Adrenal gland (tissue), 5 donors: ENCODE results near the gene KLHDC4.

Source experiments
- CTCF ChIP-seq, 6 experiments: fragments of 450-650 bp in 4 of 6; fragments of 200-600 bp in 2 of 6; sonication (generic) in 1 of 6; IDR thresholded peaks; 1 replicate in 5 of 6; 2 replicates in 1 of 6; pipeline versions ENCODE4 v1.5.1 to v1.8.0; 2016 to 2021; ENCODE audit warnings: antibody characterized with exemption in 6 of 6, mild to moderate bottlenecking in 2 of 6, moderate library complexity in 1 of 6
- POLR2A ChIP-seq, 2 donors: fragments of 450-650 bp; IDR thresholded peaks; one replicate each; pipeline ENCODE4 v1.6.1; 2017; ENCODE audit warnings: antibody characterized with exemption in 2 of 2, mild to moderate bottlenecking in 2 of 2, moderate library complexity in 1 of 2
- donor health status: DM: no; HTN: no; CAD: no.

DNA sequence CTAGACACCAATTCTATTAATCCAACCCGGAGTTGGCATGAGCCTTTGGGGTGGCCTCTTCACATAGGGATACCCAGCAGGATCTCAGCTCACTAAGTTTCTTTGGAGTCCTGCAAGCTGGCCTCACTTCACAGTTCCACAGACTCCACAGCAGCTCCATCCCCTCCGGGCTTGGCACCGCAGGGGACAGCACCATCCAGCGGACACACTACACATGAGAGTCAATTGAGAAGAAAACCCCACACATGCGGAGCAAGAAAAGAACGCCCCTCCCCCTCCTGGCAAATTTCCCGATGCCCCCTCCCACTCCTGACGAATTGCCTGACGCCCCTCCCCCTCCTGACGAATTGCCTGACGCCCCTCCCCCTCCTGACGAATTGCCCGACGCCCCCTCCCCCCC, 31.1 kb downstream of the KLHDC4 start:
- TF ChIP-seq CTCF (IDR thresholded peaks at IDR 0.05) (no peak), POLR2A (IDR thresholded peaks at IDR 0.05) (no peak)
